Mesothelial cell of epicardium (in vitro differentiated cells): ENCODE measurements around the gene POLDIP3. TPM values are rescaled to one million over a fixed set of nuclear protein-coding genes. Genes with fewer than 3 reads are reported as not detected.
"Not testable (repeated sequence)": the region's sequence is repeated elsewhere in the genome, so short reads cannot be mapped to it uniquely, and the experiment has no call there.

ENCODE experiments used
- DNase-seq, 2 experiments: peaks; one replicate each; pipeline ENCODE4 v3.0.0; 2021; ENCODE audit warnings: low spot score in 2 of 2; ENCODE audit not compliant: unreplicated experiment in 2 of 2
- H3K27ac Mint-ChIP-seq: 2 replicates; pipeline ENCODE4 v1.8.0; 2021; ENCODE audit warnings: mixed read lengths
- H3K27me3 Mint-ChIP-seq: 2 replicates; pipeline ENCODE4 v1.8.0; 2021; ENCODE audit warnings: low read depth, mixed read lengths
- H3K36me3 Mint-ChIP-seq: 2 replicates; pipeline ENCODE4 v1.8.0; 2021; ENCODE audit warnings: mixed read lengths
- H3K4me1 Mint-ChIP-seq: 2 replicates; pipeline ENCODE4 v1.8.0; 2021; ENCODE audit warnings: mixed read lengths
- H3K4me3 Mint-ChIP-seq: 2 replicates; pipeline ENCODE4 v1.8.0; 2021; ENCODE audit warnings: mild to moderate bottlenecking, moderate library complexity, mixed read lengths
- H3K9me3 Mint-ChIP-seq: 2 replicates; pipeline ENCODE4 v1.8.0; 2021; ENCODE audit warnings: mixed read lengths
- total RNA-seq: library from RNA; stranded (reverse); gene quantifications from 3 replicates; pipeline ENCODE4 v1.2.1, GENCODE V29; 2021
- TF ChIP-seq, protein P1 (sequence below): fragments of 200-600 bp; sonication (generic); IDR thresholded peaks from one replicate; pipeline ENCODE4 v1.5.0; 2021; ENCODE audit warnings: antibody characterized with exemption; ENCODE audit not compliant: unreplicated experiment

Gene POLDIP3
- total RNA-seq, 1 donor from 2014 or later: 87.2 TPM

DNA sequence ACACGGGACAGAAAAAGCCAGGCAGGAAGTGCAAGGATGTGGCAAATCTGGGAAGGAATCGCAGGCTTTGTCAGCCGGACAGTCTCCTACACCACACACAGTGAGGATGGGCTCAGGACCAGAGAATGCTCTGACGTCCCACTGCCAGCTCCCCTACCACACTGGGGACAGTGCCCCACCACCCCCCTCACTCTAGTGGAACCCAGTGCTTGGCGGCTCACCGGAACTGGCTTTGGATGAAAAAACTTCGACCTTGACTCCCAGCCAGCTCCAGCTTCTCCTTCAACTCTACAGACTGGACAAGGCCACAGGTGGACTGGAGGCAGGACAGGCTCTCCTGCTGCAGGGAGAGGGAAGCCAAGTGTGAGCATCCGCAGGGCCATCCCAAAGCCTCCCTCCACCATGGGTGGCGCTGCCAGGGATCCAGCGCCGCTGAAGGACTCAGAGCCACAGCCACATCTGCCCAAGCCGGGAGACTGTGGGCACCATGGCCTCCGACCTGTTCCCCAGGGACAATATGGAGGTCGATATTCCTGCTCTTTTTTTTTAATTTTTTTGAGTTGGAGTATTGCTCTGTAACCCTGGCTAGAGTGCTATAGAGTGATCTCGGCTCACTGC, 37.0 kb downstream of the POLDIP3 start:
- H3K4me1 Mint-ChIP-seq: peaks cover 11% of the 10 kb centered on the region
- no peaks in the 10 kb centered on the region for H3K27me3 Mint-ChIP-seq
- peaks cover 2% of the 10 kb centered on the region for H3K36me3 Mint-ChIP-seq
- DNase-seq: no peak
- H3K4me3 Mint-ChIP-seq: no peak overlapping the region
- no peak overlapping the region for H3K27ac Mint-ChIP-seq
- TF ChIP-seq, protein P1, sequence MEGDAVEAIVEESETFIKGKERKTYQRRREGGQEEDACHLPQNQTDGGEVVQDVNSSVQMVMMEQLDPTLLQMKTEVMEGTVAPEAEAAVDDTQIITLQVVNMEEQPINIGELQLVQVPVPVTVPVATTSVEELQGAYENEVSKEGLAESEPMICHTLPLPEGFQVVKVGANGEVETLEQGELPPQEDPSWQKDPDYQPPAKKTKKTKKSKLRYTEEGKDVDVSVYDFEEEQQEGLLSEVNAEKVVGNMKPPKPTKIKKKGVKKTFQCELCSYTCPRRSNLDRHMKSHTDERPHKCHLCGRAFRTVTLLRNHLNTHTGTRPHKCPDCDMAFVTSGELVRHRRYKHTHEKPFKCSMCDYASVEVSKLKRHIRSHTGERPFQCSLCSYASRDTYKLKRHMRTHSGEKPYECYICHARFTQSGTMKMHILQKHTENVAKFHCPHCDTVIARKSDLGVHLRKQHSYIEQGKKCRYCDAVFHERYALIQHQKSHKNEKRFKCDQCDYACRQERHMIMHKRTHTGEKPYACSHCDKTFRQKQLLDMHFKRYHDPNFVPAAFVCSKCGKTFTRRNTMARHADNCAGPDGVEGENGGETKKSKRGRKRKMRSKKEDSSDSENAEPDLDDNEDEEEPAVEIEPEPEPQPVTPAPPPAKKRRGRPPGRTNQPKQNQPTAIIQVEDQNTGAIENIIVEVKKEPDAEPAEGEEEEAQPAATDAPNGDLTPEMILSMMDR: no peak
- H3K9me3 Mint-ChIP-seq: no peaks in the 10 kb centered on the region

DNA sequence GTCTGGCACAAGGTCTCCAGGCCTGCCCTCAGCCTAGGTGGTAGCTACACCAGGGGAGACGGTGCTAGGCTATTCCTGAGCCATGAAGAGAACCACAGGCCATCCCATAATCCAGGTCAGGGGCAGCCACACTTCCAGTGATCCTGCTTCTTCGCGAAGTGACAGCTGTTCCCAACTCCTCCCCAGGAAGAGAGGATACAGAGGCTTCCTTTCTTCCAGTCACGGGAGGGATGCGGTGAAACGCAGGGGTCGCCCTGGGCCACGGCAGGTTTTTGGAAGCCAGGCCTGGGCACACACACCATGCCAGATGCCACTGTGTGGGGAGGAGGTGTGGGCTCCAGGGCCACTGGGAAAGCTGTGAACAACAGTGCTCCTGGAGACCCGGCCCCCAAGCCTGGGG, 37.5 kb downstream of the POLDIP3 start:
- DNase-seq, H3K4me1 Mint-ChIP-seq, H3K36me3 Mint-ChIP-seq, H3K27me3 Mint-ChIP-seq, H3K4me3 Mint-ChIP-seq, H3K27ac Mint-ChIP-seq, H3K9me3 Mint-ChIP-seq: not testable (repeated sequence)

DNA sequence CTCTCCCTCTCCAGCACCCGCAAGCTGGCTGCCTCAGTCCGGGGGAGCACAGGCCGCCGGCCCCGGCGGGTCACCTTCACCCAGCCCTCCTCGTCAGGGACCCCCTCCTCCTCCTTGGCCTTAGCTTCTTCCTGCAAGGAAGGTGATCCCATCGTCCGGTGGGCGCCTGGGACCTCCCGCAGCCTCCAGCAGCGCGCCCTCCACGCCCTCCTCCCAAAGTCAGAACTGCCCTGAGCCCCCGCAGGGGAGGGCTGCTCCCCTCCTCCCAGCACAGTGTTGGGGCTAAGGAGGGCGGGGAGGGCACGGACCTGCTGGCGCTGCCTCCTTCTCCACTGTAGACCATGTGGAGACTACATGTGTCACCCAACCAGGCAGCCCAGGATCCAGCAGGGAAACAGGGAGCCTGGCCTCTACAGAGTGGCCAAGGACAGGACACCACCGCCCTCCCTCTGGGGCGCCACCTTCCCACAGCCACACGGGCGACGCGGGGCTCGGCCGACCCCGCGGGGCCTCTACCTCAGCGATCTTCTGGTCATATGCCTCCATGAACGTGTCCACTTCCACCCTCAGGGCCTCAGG, 38.6 kb downstream of the POLDIP3 start:
- H3K4me1 Mint-ChIP-seq, H3K27ac Mint-ChIP-seq, H3K36me3 Mint-ChIP-seq, H3K4me3 Mint-ChIP-seq, H3K27me3 Mint-ChIP-seq, DNase-seq, H3K9me3 Mint-ChIP-seq: not testable (repeated sequence)

DNA sequence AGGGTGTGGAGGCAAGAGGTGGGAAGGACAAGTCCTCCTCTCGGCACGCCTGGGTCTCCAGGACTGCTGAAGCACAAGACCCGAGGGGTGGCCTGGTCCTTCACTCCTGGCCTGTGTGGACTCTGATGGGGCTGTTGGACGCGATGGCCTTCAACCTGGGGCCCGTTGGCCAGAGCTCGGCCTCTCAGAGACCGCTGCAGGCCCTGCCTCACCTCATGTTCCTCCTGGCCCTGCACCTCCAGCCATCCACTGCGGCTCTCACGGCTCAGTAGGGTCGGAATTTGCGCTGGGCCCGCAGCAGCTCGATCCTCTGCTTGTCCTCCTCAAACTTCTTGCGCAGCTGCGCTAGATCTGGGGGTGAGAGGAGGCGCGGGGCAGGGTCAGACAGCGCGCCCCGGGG, 40.2 kb downstream of the POLDIP3 start:
- H3K27ac Mint-ChIP-seq, DNase-seq, H3K9me3 Mint-ChIP-seq, H3K4me1 Mint-ChIP-seq, H3K27me3 Mint-ChIP-seq, H3K4me3 Mint-ChIP-seq: not testable (repeated sequence)
- peaks cover 11% of the 10 kb centered on the region for H3K36me3 Mint-ChIP-seq

DNA sequence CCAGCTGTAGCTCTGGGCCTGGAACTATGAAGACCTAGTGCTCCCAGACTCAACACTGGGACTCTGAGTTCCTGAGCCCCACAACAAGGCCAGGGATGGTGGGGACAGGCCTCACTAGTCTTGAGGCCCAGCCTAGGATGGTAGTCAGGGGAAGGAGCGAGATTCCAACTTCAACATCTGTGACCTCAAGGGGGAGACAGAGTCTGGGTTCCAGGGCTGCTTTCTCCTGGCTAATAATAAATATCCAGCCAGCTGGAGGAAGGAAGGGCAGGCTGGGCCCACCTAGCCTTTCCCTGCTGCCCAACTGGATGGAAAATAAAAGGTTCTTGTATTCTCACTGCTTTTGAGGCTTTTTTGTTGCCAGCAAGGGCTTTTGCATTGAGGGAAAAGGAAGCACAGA, 40.6 kb downstream of the POLDIP3 start:
- H3K4me1 Mint-ChIP-seq, H3K27me3 Mint-ChIP-seq, H3K27ac Mint-ChIP-seq, H3K9me3 Mint-ChIP-seq, H3K4me3 Mint-ChIP-seq, DNase-seq: not testable (repeated sequence)
- H3K36me3 Mint-ChIP-seq: peaks cover 11% of the 10 kb centered on the region

DNA sequence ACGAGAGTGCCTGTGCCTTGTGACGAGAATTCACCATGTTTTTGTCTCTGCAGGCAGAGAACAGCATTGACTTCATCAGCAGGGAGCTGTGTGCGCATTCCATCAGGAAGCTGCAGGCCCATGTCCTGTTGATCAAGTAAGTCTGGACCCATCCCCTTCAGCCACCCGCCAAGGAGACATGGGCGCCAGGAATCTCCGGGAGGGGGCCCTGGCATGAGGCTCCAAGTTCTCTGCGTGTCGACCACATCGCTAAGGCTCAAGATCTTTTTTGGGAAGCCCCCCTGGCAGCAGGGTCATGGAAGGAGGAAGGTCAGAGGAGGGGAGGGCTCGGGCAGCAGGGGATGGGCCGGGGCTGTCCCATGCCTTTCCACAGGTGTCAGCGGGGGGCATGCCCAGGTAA, 43.6 kb downstream of the POLDIP3 start:
- H3K9me3 Mint-ChIP-seq, H3K27me3 Mint-ChIP-seq, H3K4me1 Mint-ChIP-seq, H3K4me3 Mint-ChIP-seq, H3K27ac Mint-ChIP-seq, DNase-seq: not testable (repeated sequence)
- H3K36me3 Mint-ChIP-seq: peaks cover 11% of the 10 kb centered on the region

DNA sequence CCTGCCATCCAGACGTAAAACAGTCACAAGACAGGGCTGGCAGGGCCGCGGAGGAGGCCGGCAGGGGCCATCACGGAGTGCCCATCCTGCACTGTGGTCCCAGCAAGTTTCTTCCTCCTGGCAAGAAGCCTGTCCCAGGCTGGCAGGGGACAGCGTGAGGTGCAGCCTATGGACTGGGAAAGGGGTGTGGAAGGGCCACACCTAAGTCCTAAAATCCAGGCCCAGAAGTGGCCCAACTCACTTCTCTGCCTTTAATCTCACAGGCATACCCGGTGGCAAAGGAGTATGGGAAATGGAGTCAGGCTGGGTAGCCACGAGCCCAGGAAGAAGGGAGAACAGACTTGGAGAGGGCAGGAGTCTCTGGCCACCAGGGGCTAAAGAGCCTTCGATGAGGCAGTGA, 44.1 kb downstream of the POLDIP3 start:
- not testable (repeated sequence) for H3K27me3 Mint-ChIP-seq, DNase-seq, H3K4me3 Mint-ChIP-seq, H3K9me3 Mint-ChIP-seq, H3K4me1 Mint-ChIP-seq, H3K27ac Mint-ChIP-seq
- peaks cover 11% of the 10 kb centered on the region for H3K36me3 Mint-ChIP-seq

DNA sequence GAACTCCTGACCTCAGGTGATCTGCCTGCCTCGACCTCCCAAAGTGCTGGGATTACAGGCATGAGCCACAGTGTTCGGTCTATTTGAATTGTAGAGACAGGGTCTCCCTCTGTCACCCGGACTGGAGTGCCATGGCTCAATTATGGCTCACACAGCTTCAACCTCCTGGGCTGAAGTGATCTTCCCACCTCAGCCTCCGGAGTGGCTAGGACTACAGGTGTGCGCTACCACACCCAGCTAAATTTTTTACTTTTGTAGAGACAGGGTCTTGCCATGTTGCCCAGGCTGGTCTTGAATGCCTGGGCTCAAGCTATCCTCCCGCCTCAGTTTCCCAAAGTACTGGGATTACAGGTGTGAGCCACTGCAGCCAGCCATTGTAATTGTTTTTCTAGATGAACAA, 46.7 kb downstream of the POLDIP3 start:
- not testable (repeated sequence) for H3K27me3 Mint-ChIP-seq, H3K27ac Mint-ChIP-seq, H3K4me3 Mint-ChIP-seq, DNase-seq, H3K4me1 Mint-ChIP-seq, H3K9me3 Mint-ChIP-seq
- peaks cover 16% of the 10 kb centered on the region for H3K36me3 Mint-ChIP-seq

DNA sequence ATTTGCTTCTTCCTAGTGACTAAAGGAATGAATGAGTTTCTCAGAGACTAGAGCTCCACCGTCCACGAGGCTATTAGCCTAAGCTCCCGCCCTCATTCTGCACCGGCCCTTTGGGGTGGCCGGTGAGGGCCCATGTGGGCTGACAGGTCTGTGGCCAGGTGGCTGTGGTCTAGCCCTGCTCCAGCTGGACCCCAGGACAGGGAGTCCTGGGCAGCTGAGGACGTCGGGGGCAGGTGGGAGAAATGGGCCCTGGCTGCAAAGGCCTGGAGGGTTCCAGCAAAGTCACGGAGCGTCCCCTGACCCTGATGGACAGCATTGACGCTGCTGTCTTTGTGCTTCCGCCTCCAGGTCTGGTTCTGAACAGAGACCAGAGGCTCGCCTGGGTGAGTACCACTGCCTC, 48.7 kb downstream of the POLDIP3 start:
- no peaks in the 10 kb centered on the region for H3K27me3 Mint-ChIP-seq
- peaks cover 15% of the 10 kb centered on the region for H3K4me1 Mint-ChIP-seq
- no peak overlapping the region for H3K4me3 Mint-ChIP-seq
- DNase-seq: no peak
- no peak overlapping the region for H3K27ac Mint-ChIP-seq
- TF ChIP-seq, protein P1: no peak
- H3K36me3 Mint-ChIP-seq: peaks cover 9% of the 10 kb centered on the region
- no peaks in the 10 kb centered on the region for H3K9me3 Mint-ChIP-seq
